Left lobe of liver (tissue), 2 donors: Measurements from ENCODE around the gene RCOR1. TPM values are rescaled to one million over a fixed set of nuclear protein-coding genes. Genes with fewer than 3 reads are reported as not detected.

Experiments
- ATAC-seq: fragments of 200-7000 bp; cut with Tn5 transposase; one replicate; pipeline ENCODE4 v1.9.1; 2020; ENCODE audit warnings: mild to moderate bottlenecking, moderate library complexity
- DNase-seq: peaks from one replicate; pipeline ENCODE4 v3.0.0-alpha.2; 2020; ENCODE audit warnings: low spot score
- total RNA-seq: library from RNA; stranded (reverse); gene quantifications from one replicate; pipeline ENCODE4 v1.2.1, GENCODE V29; 2021
- donor health status: DM: no; HTN: no; CAD: no; lungs with moderate emphysema.
- donor health status: DM: no; HTN: yes; CAD: no.

Gene RCOR1
- total RNA-seq, 1 donor from 2014 or later = 8.9 TPM

GRCh38 chr14:102768223-102769048 lies 176.0 kb downstream of the RCOR1 start:
- DNase-seq = no peak
- peak; percentile 49 for ATAC-seq

GRCh38 chr14:102769049-102769327 lies 176.5 kb downstream of the RCOR1 start:
- no peak for ATAC-seq
- no peak for DNase-seq

- no peak for ATAC-seq
- DNase-seq = no peak
Measured at GRCh38 chr14:102770147-102771123, 178.0 kb downstream of the RCOR1 start.

GRCh38 chr14:102771144-102771543 lies 178.7 kb downstream of the RCOR1 start:
- no peak for DNase-seq
- ATAC-seq = no peak

GRCh38 chr14:102772781-102773570 lies 180.5 kb downstream of the RCOR1 start:
- no peak for ATAC-seq
- no peak for DNase-seq

- ATAC-seq = peak; percentile 72
- no peak for DNase-seq
Measured at GRCh38 chr14:102774391-102775153, 182.1 kb downstream of the RCOR1 start.

- ATAC-seq (peak; percentile 12), DNase-seq (no peak)
Measured at GRCh38 chr14:102775855-102776760, 183.7 kb downstream of the RCOR1 start.

GRCh38 chr14:102776761-102777710 lies 184.6 kb downstream of the RCOR1 start, which contains the start of gene TRAF3:
Gene TRAF3 (plus strand): TSS chr14:102777449. CDS start chr14:102870202, 92,753 bp downstream.
- DNase-seq = peak; percentile 64
- ATAC-seq = peak; percentile 54

- DNase-seq = peak; percentile 62
- peak; percentile 71 for ATAC-seq
Measured at GRCh38 chr14:102777711-102778337, 185.4 kb downstream of the RCOR1 start.

GRCh38 chr14:102778338-102779083 lies 186.1 kb downstream of the RCOR1 start:
- DNase-seq (no peak), ATAC-seq (peak; percentile 2)

GRCh38 chr14:102779084-102779462 lies 186.6 kb downstream of the RCOR1 start:
- ATAC-seq (no peak), DNase-seq (no peak)

GRCh38 chr14:102779574-102780315 lies 187.3 kb downstream of the RCOR1 start:
- DNase-seq (no peak), ATAC-seq (no peak)
